GM12878 (cell line): ENCODE measurements around the gene PAX3. TPM values are rescaled to one million over a fixed set of nuclear protein-coding genes. Genes with fewer than 3 reads are reported as not detected.

Experiments used
- ATAC-seq: fragments of 200-7000 bp; cut with Tn5 transposase; 3 replicates; pipeline ENCODE4 v1.9.1; 2020; ENCODE audit warnings: mild to moderate bottlenecking, moderate library complexity
- BruUV-seq: library from RNA; stranded (reverse); fragments of 400-500 nt; replicated peaks from 2 replicates; lab custom pipeline; 2021; lab: Mats Ljungman, UMichigan
- CTCF ChIA-PET: fragments of 300-600 bp; sonication (Branson Sonifier 250); formaldehyde crosslinking; extraction: SDS; loops from one replicate; lab custom pipeline; 2021; ENCODE audit warnings: inconsistent platforms; lab: Yijun Ruan, JAX
- POLR2A ChIA-PET: fragments of 350-600 bp; formaldehyde crosslinking; extraction: SDS; loops from one replicate; lab custom pipeline; 2021; ENCODE audit warnings: inconsistent platforms; lab: Charles Lee
- RAD21 ChIA-PET: fragments of 300-600 bp; sonication (Branson Sonifier 250); formaldehyde crosslinking; loops from one replicate; lab custom pipeline; 2023; ENCODE audit warnings: antibody characterized with exemption; ENCODE audit not compliant: unreplicated experiment; lab: Charles Lee
- SMC1A ChIA-PET: fragments of 300-600 bp; sonication (Branson Sonifier 250); formaldehyde crosslinking; loops from one replicate; lab custom pipeline; 2023; ENCODE audit not compliant: unreplicated experiment, uncharacterized antibody; lab: Charles Lee
- DNase-seq: peaks from one replicate; pipeline ENCODE4 v3.0.0-alpha.2; 2011; ENCODE audit warnings: low read depth, low spot score
- FAIRE-seq: peaks from 3 replicates; lab custom pipeline; 2011; peaks lifted over from hg19 to GRCh38; lab: Jason Lieb, UNC
- H2AFZ ChIP-seq: 2 replicates; pipeline ENCODE4 v1.6.0; 2011; ENCODE audit warnings: low read depth, low read length, control low read depth; ENCODE audit not compliant: control insufficient read depth
- H3K27ac ChIP-seq: 2 replicates; pipeline ENCODE4 v1.5.1; 2011; ENCODE audit warnings: control low read depth; ENCODE audit not compliant: control insufficient read depth, insufficient read depth
- H3K27me3 ChIP-seq, 2 experiments: replicated peaks in 1 of 2; 2 replicates each; pipeline versions ENCODE4 v1.6.0 to v1.6.1; 2011; ENCODE audit warnings: low read length in 1 of 2; ENCODE audit not compliant: control insufficient read depth in 2 of 2, insufficient read depth in 2 of 2
- H3K36me3 ChIP-seq, 2 experiments: 2 replicates each; pipeline ENCODE4 v1.5.1; 2011; ENCODE audit warnings: low read length in 1 of 2; ENCODE audit not compliant: control insufficient read depth in 2 of 2, insufficient read depth in 2 of 2
- H3K4me1 ChIP-seq: 2 replicates; pipeline ENCODE4 v1.6.1; 2011; ENCODE audit warnings: mild to moderate bottlenecking, low read length, moderate library complexity, mixed read lengths; ENCODE audit not compliant: control insufficient read depth, insufficient read depth
- H3K4me2 ChIP-seq: 2 replicates; pipeline ENCODE4 v1.6.0; 2011; ENCODE audit warnings: control low read depth; ENCODE audit not compliant: control insufficient read depth, insufficient read depth
- H3K4me3 ChIP-seq: fragments of 200-600 bp; sonication (generic); 2 replicates; pipeline ENCODE4 v1.5.1; 2016
- H3K79me2 ChIP-seq: 2 replicates; pipeline ENCODE4 v1.6.0; 2011; ENCODE audit warnings: low read length; ENCODE audit not compliant: control insufficient read depth, insufficient read depth
- H3K9ac ChIP-seq: 2 replicates; pipeline ENCODE4 v1.8.0; 2011; ENCODE audit warnings: low read length, control low read depth, mixed read lengths; ENCODE audit not compliant: control insufficient read depth, insufficient read depth
- H3K9me3 ChIP-seq: replicated peaks from 3 replicates; pipeline ENCODE4 v1.5.1; 2011; ENCODE audit warnings: mild to moderate bottlenecking, low read length; ENCODE audit not compliant: control insufficient read depth, insufficient read depth
- H4K20me1 ChIP-seq: 2 replicates; pipeline ENCODE4 v1.6.0; 2011; ENCODE audit not compliant: control insufficient read depth, insufficient read depth
- HDAC2 ChIP-seq: fragments of 200-600 bp; sonication (generic); IDR thresholded peaks from 2 replicates; pipeline ENCODE4 v1.6.1; 2017
- HDGF ChIP-seq: fragments of 450-650 bp; IDR thresholded peaks from 2 replicates; pipeline ENCODE4 v1.6.1; 2016; ENCODE audit warnings: antibody characterized with exemption
- JUNB ChIP-seq: IDR thresholded peaks from 2 replicates; pipeline ENCODE4 v1.6.1; 2016; ENCODE audit warnings: antibody characterized with exemption, mild to moderate bottlenecking
- JUND ChIP-seq: IDR thresholded peaks from 2 replicates; pipeline ENCODE4 v1.6.1; 2012; ENCODE audit warnings: low read depth, mild to moderate bottlenecking, low read length, improper control_type of control experiment, moderate library complexity
- RAD51 ChIP-seq: fragments of 450-650 bp; IDR thresholded peaks from 2 replicates; pipeline ENCODE4 v1.6.1; 2016; ENCODE audit warnings: moderate library complexity, mild to moderate bottlenecking, inconsistent platforms
- TCF3 ChIP-seq: IDR thresholded peaks from 2 replicates; pipeline ENCODE4 v1.6.1; 2012; ENCODE audit warnings: low read depth, mild to moderate bottlenecking, low read length, borderline replicate concordance; ENCODE audit not compliant: insufficient read depth
- TCF7 ChIP-seq: IDR thresholded peaks from 2 replicates; pipeline ENCODE4 v1.6.1; 2014; ENCODE audit warnings: antibody characterized with exemption, borderline replicate concordance
- ZNF274 ChIP-seq: IDR thresholded peaks from one replicate; pipeline ENCODE4 v1.8.0; 2011; ENCODE audit not compliant: insufficient read length, insufficient read depth
- ZSCAN29 ChIP-seq: fragments of 450-650 bp; IDR thresholded peaks from 2 replicates; pipeline ENCODE4 v1.6.1; 2017; ENCODE audit warnings: mild to moderate bottlenecking, moderate library complexity
- WGBS: methylation state at CpG from one replicate; pipeline ENCODE4 v1.1.6; 2016; ENCODE audit warnings: low lambda C conversion rate; ENCODE audit not compliant: insufficient replicate concordance, insufficient coverage; ENCODE audit errors: missing lambda C conversion rate; 5-methylcytosine and 5-hydroxymethylcytosine counted together
- in situ Hi-C: fragments of 300-500 bp; cut with MboI; formaldehyde crosslinking; loops from 9 replicates; pipeline ENCODE4 v1.14.3; 2018; ENCODE audit warnings: mixed read lengths
- intact Hi-C: fragments of 100-400 bp; cut with micrococcal nuclease; formaldehyde crosslinking; loops from one replicate; pipeline ENCODE4 v1.14.2; 2022; ENCODE audit not compliant: unreplicated experiment
- polyA plus RNA-seq, 11 experiments: library from polyadenylated mRNA; depleted of rRNA in 4 of 11; unstranded in 6 of 11; stranded (reverse) in 5 of 11; fragments of >200 nt; fragmentation: Nextera tagmentation in 4 of 11; fragmentation: Illumina TruSeq in 1 of 11; extraction: Ambion mirVana in 4 of 11; extraction: Trizol in 1 of 11; gene quantifications; 1 replicate in 1 of 11; 2 replicates in 10 of 11; pipeline versions ENCODE4 v1.2.1 to v1.2.3, GENCODE V29; 2011 to 2016; ENCODE audit warnings: inconsistent platforms in 2 of 11, missing spikeins in 2 of 11, low read depth in 1 of 11
- total RNA-seq, 4 experiments: library from RNA; depleted of rRNA in 3 of 4; stranded (reverse); fragments of >200 nt in 3 of 4; fragmentation: Illumina TruSeq in 1 of 4; extraction: Trizol in 1 of 4; gene quantifications; 2 replicates each; pipeline versions ENCODE4 v1.2.1 to v1.2.3, GENCODE V29; 2013 to 2021
- TF ChIP-seq, protein P1 (sequence below): fragments of 450-650 bp; IDR thresholded peaks from 2 replicates; pipeline ENCODE4 v1.6.1; 2014; ENCODE audit warnings: mild to moderate bottlenecking
- TF ChIP-seq, protein P2 (sequence below), 3 experiments: IDR thresholded peaks in 2 of 3; conservative IDR thresholded peaks in 1 of 3; 2 replicates each; pipeline ENCODE4 v1.5.1; 2011; ENCODE audit warnings: low read depth in 3 of 3, low read length in 3 of 3, mild to moderate bottlenecking in 3 of 3, control low read depth in 2 of 3, moderate library complexity in 2 of 3, inconsistent platforms in 1 of 3, mixed read lengths in 1 of 3; ENCODE audit not compliant: control insufficient read depth in 2 of 3, insufficient read depth in 1 of 3; ENCODE audit errors: extremely low read depth in 1 of 3
- TF ChIP-seq, protein P3 (sequence below): IDR thresholded peaks from 2 replicates; pipeline ENCODE4 v1.6.1; 2012; ENCODE audit warnings: low read length, inconsistent platforms
- TF ChIP-seq, protein P4 (sequence below): fragments of 450-650 bp; formaldehyde crosslinking; IDR thresholded peaks from 2 replicates; pipeline ENCODE4 v1.4.0; 2020; ENCODE audit warnings: mild to moderate bottlenecking, moderate library complexity
- TF ChIP-seq, protein P5 (sequence below): fragments of 450-650 bp; IDR thresholded peaks from 2 replicates; pipeline ENCODE4 v1.6.1; 2018; ENCODE audit warnings: mild to moderate bottlenecking, low read depth, moderate library complexity; ENCODE audit not compliant: partially characterized antibody

The PAX3 gene
- total and polyA plus RNA-seq, 10 of the 15 experiments (the other 5 are each of a cell fraction or from before 2014, with no cell fraction given), result not detected

DNA sequence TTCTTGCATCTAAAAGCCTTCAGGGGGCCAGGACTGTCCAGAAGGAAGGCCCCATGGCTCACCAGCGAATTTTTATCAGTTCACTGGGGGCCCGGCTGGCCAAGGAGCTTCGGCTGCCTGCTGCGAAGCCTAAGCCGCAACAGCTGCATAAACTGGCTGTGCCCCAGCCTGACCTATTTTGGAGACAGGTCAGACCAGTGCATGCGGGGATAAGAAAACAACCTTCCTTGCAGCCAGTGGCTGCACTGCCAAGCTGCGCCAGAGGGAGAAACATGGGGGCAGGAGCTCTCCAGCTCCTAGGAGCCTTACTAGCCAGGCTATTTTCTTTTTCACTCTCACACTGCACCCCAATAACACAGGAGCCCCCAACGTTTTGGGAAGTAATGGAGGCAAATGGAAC is 15.2 kb downstream of the PAX3 start:
- RAD21 ChIA-PET, result no interaction called here
- H3K27me3 ChIP-seq, result peaks cover 0 to 8% of the 10 kb centered on the region in 2 experiments; a peak in 3 of 4 replicates
- no peak for DNase-seq
- H3K27ac ChIP-seq, result no peak overlapping the region
- POLR2A ChIA-PET, result interaction anchor here (0.7 kb wide), 1 partner anchor 9 kb away, joined by 3 read pairs; no protein-coding TSS in a partner anchor
- no peak overlapping the region for H3K9ac ChIP-seq
- H3K9me3 ChIP-seq, result no peaks in the 10 kb centered on the region
- H3K4me1 ChIP-seq, result no peaks in the 10 kb centered on the region
- in situ Hi-C loops (no loop called here), intact Hi-C loops (no loop called here)
- FAIRE-seq, result no peak
- BruUV-seq, result no TSS peak
- SMC1A ChIA-PET, result no interaction called here
- CTCF ChIA-PET, result interaction anchor here (0.6 kb wide), 1 partner anchor 17 kb away, joined by 3 read pairs; no protein-coding TSS in a partner anchor
- H3K79me2 ChIP-seq, result no peaks in the 10 kb centered on the region
- no peaks in the 10 kb centered on the region for H3K36me3 ChIP-seq
- ATAC-seq, result no peak
- 64% methylated on average over 8 of the region's 8 CpGs for WGBS
- H3K4me2 ChIP-seq, result no peak overlapping the region
- H2AFZ ChIP-seq, result no peak overlapping the region
- H3K4me3 ChIP-seq, result no peak overlapping the region
- no peaks in the 10 kb centered on the region for H4K20me1 ChIP-seq
- TF ChIP-seq TCF7 (no peak), RAD51 (no peak), HDAC2 (no peak), JUND (no peak), ZNF274 (no peak), TCF3 (no peak), ZSCAN29 (no peak), JUNB (no peak), HDGF (no peak)
- TF ChIP-seq, protein P1, sequence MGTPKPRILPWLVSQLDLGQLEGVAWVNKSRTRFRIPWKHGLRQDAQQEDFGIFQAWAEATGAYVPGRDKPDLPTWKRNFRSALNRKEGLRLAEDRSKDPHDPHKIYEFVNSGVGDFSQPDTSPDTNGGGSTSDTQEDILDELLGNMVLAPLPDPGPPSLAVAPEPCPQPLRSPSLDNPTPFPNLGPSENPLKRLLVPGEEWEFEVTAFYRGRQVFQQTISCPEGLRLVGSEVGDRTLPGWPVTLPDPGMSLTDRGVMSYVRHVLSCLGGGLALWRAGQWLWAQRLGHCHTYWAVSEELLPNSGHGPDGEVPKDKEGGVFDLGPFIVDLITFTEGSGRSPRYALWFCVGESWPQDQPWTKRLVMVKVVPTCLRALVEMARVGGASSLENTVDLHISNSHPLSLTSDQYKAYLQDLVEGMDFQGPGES, result no peak
- TF ChIP-seq, protein P2, sequence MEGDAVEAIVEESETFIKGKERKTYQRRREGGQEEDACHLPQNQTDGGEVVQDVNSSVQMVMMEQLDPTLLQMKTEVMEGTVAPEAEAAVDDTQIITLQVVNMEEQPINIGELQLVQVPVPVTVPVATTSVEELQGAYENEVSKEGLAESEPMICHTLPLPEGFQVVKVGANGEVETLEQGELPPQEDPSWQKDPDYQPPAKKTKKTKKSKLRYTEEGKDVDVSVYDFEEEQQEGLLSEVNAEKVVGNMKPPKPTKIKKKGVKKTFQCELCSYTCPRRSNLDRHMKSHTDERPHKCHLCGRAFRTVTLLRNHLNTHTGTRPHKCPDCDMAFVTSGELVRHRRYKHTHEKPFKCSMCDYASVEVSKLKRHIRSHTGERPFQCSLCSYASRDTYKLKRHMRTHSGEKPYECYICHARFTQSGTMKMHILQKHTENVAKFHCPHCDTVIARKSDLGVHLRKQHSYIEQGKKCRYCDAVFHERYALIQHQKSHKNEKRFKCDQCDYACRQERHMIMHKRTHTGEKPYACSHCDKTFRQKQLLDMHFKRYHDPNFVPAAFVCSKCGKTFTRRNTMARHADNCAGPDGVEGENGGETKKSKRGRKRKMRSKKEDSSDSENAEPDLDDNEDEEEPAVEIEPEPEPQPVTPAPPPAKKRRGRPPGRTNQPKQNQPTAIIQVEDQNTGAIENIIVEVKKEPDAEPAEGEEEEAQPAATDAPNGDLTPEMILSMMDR (IDR thresholded peaks at IDR 0.05 in 2 of 3, conservative IDR thresholded peaks at IDR 0.05 in 1 of 3; ENCODE audit: control insufficient read depth in 2 of 3, extremely low read depth in 1 of 3, insufficient read depth in 1 of 3, low read depth in 3 of 3, low read length in 3 of 3), result no peak
- TF ChIP-seq, protein P3, sequence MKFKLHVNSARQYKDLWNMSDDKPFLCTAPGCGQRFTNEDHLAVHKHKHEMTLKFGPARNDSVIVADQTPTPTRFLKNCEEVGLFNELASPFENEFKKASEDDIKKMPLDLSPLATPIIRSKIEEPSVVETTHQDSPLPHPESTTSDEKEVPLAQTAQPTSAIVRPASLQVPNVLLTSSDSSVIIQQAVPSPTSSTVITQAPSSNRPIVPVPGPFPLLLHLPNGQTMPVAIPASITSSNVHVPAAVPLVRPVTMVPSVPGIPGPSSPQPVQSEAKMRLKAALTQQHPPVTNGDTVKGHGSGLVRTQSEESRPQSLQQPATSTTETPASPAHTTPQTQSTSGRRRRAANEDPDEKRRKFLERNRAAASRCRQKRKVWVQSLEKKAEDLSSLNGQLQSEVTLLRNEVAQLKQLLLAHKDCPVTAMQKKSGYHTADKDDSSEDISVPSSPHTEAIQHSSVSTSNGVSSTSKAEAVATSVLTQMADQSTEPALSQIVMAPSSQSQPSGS, result no peak
- TF ChIP-seq, protein P4, sequence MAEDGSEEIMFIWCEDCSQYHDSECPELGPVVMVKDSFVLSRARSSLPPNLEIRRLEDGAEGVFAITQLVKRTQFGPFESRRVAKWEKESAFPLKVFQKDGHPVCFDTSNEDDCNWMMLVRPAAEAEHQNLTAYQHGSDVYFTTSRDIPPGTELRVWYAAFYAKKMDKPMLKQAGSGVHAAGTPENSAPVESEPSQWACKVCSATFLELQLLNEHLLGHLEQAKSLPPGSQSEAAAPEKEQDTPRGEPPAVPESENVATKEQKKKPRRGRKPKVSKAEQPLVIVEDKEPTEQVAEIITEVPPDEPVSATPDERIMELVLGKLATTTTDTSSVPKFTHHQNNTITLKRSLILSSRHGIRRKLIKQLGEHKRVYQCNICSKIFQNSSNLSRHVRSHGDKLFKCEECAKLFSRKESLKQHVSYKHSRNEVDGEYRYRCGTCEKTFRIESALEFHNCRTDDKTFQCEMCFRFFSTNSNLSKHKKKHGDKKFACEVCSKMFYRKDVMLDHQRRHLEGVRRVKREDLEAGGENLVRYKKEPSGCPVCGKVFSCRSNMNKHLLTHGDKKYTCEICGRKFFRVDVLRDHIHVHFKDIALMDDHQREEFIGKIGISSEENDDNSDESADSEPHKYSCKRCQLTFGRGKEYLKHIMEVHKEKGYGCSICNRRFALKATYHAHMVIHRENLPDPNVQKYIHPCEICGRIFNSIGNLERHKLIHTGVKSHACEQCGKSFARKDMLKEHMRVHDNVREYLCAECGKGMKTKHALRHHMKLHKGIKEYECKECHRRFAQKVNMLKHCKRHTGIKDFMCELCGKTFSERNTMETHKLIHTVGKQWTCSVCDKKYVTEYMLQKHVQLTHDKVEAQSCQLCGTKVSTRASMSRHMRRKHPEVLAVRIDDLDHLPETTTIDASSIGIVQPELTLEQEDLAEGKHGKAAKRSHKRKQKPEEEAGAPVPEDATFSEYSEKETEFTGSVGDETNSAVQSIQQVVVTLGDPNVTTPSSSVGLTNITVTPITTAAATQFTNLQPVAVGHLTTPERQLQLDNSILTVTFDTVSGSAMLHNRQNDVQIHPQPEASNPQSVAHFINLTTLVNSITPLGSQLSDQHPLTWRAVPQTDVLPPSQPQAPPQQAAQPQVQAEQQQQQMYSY (CRISPR knock-in tag), result no peak
- TF ChIP-seq, protein P5, sequence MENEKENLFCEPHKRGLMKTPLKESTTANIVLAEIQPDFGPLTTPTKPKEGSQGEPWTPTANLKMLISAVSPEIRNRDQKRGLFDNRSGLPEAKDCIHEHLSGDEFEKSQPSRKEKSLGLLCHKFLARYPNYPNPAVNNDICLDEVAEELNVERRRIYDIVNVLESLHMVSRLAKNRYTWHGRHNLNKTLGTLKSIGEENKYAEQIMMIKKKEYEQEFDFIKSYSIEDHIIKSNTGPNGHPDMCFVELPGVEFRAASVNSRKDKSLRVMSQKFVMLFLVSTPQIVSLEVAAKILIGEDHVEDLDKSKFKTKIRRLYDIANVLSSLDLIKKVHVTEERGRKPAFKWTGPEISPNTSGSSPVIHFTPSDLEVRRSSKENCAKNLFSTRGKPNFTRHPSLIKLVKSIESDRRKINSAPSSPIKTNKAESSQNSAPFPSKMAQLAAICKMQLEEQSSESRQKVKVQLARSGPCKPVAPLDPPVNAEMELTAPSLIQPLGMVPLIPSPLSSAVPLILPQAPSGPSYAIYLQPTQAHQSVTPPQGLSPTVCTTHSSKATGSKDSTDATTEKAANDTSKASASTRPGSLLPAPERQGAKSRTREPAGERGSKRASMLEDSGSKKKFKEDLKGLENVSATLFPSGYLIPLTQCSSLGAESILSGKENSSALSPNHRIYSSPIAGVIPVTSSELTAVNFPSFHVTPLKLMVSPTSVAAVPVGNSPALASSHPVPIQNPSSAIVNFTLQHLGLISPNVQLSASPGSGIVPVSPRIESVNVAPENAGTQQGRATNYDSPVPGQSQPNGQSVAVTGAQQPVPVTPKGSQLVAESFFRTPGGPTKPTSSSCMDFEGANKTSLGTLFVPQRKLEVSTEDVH, result no peak
